RKO (cell line): ENCODE data around the gene CTNNA3.

Experiments
- DNase-seq: peaks from one replicate; pipeline ENCODE4 v3.0.0-alpha.2; 2016; ENCODE audit warnings: low spot score

Gene CTNNA3

DNA sequence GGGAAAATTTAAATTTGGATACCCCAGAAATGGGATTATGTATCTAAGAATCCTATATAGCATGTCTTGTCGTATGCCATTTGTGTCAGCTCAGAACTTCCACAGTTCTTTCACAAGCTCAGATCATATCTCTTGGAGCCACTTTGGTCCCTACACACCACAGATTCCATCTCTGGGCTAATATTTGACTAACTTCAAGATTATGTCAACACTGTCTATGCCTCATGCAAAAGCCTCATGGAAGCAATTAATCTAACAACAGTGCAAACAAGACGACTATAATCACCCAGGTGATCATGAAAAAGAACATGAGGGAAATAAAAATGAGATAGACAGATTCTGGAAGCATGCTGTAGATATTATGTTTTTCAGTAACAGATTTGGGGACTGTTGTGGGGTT, 581.0 kb downstream of the CTNNA3 start:
- DNase-seq, result no peak

DNA sequence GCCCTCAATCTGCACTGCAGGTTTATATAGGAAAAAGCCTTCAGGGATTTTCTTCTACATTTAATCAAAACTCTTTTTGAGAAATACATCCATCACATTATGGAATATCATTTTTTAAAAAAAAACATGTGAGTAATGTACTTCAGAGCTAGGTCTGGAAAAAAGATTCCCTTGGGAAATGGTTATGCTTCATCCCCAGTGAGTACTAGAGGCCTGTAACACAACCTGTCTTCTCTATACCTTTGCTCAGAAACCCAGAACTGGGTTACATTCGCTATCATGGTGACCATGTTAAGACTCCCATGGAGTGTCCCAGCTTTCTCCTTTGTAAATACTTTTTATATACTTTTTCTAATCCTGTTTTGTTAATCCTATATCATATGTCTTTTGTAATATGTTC, 583.2 kb downstream of the CTNNA3 start:
- no peak for DNase-seq

DNA sequence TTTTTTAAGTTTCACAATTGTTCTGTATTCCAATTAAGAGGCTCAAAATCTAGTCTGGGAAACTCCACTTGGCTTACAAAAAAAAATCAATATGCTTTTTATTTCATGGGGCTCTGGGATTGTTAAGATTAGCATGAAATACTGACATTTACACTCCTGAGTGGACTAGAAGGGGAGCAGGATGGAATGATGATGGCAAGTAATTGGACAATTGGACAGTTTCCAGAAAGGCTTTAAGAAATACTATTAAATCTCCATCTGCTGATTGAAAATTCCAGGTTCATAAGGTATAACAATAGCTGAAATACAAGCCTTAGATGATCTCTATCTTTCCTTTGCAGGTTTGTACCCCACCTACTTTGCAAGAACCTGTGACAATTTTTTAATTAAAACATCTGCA, 585.7 kb downstream of the CTNNA3 start:
- DNase-seq, result no peak

DNA sequence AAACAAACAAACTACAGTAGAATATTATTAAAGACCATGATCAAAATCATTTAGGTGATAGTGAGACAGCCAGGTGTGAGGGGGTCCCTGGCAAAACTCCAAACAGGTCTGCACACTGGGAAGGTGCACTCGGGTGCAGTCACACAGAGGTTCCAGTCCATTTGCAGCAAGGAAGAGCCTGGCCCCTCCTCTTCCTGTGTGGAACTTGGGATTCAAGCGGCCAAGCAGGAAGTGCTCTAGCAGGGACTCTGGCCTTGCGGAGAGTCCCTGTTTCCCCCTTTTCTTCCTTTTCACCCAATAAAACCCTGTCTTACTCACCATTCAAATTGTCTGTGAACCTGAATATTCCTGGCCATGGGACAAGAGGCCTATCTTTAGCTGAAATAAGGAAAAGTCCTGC, 588.3 kb downstream of the CTNNA3 start:
- DNase-seq, result no peak

DNA sequence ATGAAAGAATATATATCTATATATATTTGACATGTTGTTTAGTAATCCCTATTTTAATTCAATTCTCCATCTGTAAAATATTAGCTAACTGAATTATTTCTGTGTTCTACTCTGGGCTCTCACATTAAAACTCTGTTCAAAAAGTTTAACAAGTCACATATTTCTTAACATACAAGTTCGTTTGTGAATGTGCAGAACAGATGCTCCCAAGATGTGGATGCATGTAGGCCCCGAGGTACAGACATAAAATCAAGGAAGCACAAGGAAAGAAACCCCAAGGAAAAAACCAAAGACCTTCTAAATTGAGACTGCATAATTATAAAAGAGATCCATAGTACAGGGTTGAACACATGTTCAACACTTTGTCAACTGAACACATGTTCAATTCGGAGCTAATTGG, 595.0 kb downstream of the CTNNA3 start:
- DNase-seq, result no peak

DNA sequence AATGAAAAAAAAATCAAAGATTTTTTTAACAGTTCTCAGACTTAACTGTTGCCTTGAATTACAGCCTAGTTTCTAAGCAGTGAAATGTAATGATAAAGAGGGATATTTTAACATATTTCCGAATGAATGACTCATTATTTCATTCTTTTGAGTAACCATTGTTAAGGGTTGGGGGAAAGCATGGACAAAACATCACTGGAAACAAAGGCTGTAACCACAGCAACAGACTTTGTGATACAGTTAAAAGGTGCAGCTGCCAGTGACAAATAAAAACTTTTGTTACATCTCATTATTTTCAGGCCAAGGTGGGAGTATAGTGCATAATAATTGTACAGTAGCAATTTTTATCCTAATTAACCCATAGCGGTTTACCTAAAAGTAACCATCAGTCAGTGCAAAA, 597.5 kb downstream of the CTNNA3 start:
- no peak for DNase-seq

DNA sequence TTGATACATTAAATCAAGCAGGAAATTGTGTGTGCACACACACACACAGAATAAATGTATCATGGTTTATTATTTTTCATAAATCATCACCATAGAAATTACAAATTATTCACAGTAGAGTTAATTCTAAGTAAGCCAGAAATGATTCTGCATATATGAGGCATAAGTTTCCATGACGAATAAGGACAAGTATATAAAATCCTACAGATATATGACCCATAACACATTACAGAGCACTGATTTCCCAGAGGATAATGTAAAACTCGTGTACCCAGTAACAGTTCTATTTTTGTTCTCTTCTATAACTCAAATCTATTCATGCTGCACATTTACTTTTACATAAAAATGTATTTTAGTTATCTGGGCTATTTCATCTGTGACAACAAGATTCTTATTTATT, 600.5 kb downstream of the CTNNA3 start:
- no peak for DNase-seq

- no peak for DNase-seq
Observed at GRCh38 chr10:67088036-67088435, 608.0 kb downstream of the CTNNA3 start.

- no peak for DNase-seq
Observed at GRCh38 chr10:67087135-67087425, 608.9 kb downstream of the CTNNA3 start.

DNA sequence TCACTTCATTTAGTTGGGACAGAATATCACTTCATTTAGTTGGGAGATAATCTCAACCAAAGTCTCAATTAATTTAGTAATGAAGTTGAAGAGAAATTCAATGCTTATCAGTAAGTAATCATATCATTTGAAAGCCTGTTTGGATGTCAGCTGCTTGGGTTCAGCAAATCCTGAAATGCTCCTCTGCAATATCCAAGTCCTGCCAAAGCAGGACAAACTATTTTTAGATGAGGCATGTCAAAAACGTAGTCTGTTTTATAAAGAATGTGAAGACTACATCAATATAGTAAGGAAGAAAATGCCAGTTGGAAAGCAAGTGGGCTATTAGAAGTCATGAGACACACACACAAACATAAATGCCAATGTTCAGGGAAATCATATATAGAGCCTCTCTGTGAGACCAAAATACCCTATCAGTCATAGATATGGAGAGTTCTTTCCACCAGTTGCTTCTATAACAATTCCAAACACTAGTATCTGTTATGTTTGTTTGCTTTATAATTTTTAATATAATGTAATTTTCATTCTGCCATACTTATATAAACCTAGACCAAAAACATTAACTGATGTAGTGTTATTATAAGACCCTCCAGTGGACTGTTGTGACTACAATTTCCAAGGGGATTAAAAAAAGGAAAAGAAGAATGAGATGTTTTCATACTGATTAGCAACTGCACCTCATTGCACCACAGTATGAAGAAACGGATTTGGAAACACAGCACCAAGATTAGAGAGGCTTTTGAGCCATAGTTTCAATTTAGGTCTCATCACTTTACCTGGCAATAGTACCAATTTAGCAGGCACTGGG, 609.5 kb downstream of the CTNNA3 start:
- no peak for DNase-seq

DNA sequence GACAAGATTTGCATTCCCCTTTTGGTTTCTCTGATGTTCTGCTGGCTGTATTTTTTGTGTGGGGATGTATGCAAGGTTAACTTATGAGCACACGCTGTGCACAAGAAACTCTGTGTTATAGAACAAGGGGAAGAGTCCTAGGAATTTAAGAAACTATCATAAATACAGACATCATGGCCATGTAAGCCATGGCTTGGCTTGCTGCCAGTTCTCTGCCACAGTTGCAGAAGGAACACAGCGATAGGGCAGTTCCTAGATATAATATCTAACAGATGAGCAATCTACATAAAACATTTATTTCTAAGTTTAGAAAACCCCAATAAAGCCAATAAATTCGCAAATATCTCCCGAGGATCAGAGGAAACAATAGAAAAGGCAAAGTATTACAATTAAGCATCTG, 616.9 kb downstream of the CTNNA3 start:
- no peak for DNase-seq

GRCh38 chr10:67077376-67077775, 618.6 kb downstream of the CTNNA3 start:
- no peak for DNase-seq

- no peak for DNase-seq
Observed at GRCh38 chr10:67076144-67076543, 619.9 kb downstream of the CTNNA3 start.

DNA sequence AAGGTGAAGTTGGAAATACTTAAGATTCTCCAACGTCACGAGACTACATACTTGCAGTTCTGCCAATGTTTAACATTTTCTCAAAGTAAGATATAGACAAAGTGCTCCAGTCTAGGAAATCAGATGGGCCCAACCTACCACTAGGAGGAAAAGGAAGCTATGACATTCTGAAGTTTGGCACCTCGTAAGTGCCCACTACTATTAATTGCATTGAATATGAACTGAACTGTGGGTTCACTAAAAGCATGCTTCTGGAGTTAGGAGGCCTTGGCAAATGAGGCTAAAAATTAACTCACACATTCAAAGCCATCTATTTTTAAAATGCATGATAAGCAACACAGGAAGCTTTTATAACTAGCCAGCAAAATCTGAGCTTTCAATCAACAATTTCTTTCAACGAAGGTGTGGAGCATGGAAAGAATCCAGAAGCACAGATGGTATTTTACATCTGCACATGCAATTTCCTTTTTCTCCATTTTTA, 620.5 kb downstream of the CTNNA3 start:
- DNase-seq, result no peak

- DNase-seq, result no peak
Observed at GRCh38 chr10:67072654-67073053, 623.3 kb downstream of the CTNNA3 start.

GRCh38 chr10:67050415-67050814, 645.6 kb downstream of the CTNNA3 start:
- no peak for DNase-seq

GRCh38 chr10:67049988-67050387, 646.0 kb downstream of the CTNNA3 start:
- DNase-seq, result no peak

DNA sequence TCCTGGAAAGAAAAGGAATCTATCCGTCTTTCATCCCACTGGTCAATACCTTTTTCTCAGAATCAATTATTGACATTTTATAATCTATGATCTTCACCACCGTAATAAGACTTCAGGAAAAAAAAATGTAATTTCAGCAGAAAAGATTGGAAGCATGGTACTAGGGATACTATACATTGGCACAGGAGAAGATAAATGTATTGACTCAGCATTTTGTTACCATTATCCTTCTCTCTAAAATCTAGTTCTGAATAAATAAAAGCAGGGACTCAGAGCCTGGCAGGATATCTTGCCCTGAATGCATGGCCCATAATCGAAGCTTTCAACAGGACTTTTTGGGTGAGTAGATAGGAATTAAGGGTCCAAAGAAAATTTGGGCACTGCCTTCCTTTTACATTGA, 649.5 kb downstream of the CTNNA3 start:
- DNase-seq, result no peak

- no peak for DNase-seq
Observed at GRCh38 chr10:67045404-67045803, 650.6 kb downstream of the CTNNA3 start.

GRCh38 chr10:67043041-67043440, 653.0 kb downstream of the CTNNA3 start:
- DNase-seq, result no peak

DNA sequence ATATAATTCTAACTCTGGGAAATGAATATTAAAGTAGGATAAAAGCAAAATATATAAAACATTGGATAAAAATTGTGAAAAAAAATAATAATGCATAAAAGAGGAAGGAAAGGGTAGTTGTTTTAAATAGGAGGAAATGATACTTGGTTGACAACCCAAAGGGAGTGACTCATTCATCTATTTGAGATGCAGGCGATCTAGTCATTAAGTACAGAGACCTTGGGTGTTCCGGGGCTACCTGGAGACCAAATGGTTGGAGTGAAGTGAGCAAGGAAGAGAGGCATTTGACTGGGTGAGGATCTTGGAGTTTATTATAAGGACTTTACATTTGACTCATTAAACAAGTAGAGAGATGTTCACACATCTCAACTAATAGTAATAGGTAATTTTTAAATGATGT, 659.2 kb downstream of the CTNNA3 start:
- DNase-seq, result no peak

GRCh38 chr10:67033878-67034277, 662.1 kb downstream of the CTNNA3 start:
- DNase-seq, result no peak

DNA sequence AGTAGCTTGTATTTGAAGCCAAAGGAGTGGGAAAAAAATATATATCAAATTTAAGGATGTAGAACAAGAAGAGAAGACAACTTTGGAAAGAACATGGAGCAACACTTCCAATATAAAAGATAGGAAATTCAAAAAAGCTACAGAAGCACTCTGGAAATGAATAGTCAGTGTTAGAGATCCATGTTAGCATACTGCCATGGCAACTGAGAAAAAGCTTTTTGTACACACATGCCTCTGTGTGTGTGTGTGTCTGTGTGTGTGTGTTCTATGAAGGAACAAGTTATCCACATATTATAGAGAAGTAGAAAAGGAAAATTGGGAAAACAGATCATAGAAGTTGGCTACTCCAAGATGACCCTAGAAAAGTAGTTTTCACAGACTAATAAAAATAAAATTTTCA, 673.9 kb downstream of the CTNNA3 start:
- DNase-seq, result no peak

GRCh38 chr10:67017218-67017617, 678.8 kb downstream of the CTNNA3 start:
- DNase-seq, result no peak

- DNase-seq, result no peak
Observed at GRCh38 chr10:67015225-67015624, 680.8 kb downstream of the CTNNA3 start.
